ENCODE results near the gene NUDT15. TPM values are rescaled to one million over a fixed set of nuclear protein-coding genes. Genes with fewer than 3 reads are reported as not detected.

Gene NUDT15
- total RNA-seq, 1 donor from 2014 or later: 5.5 TPM

GRCh38 chr13:48006396-48006795 is 31.1 kb upstream of the NUDT15 start:
- Mint-ChIP-seq H3K27ac (no peak overlapping the region), H3K4me3 (no peak overlapping the region), H3K27me3 (no peaks in the 10 kb centered on the region), H3K4me1 (peaks cover 5% of the 10 kb centered on the region), H3K36me3 (ENCODE audit: low read depth) (peaks cover 6% of the 10 kb centered on the region), H3K9me3 (no peaks in the 10 kb centered on the region)
- intact Hi-C loops (cut with micrococcal nuclease): no loop called here
- ATAC-seq (ENCODE audit: low read depth) (no peak), DNase-seq (no peak)
- TF ChIP-seq CTCF (IDR thresholded peaks at IDR 0.05): no peak
- POLR2A ChIA-PET: no interaction called here
- CTCF ChIA-PET: no interaction called here

GRCh38 chr13:48009284-48009683 is 28.2 kb upstream of the NUDT15 start:
- no peak overlapping the region for H3K4me3 Mint-ChIP-seq

GRCh38 chr13:48010698-48011097 is 26.8 kb upstream of the NUDT15 start:
- ChIA-PET CTCF (no interaction called here), POLR2A (no interaction called here)
- TF ChIP-seq CTCF (IDR thresholded peaks at IDR 0.05): no peak
- intact Hi-C loops (cut with micrococcal nuclease): no loop called here
- ATAC-seq (ENCODE audit: low read depth) (no peak), DNase-seq (no peak)
- Mint-ChIP-seq H3K4me1 (no peaks in the 10 kb centered on the region), H3K27ac (no peak overlapping the region), H3K9me3 (no peaks in the 10 kb centered on the region), H3K4me3 (no peak overlapping the region), H3K36me3 (ENCODE audit: low read depth) (peaks cover 10% of the 10 kb centered on the region), H3K27me3 (no peaks in the 10 kb centered on the region)

More at GRCh38 chr13:48009284-48009683, 28.2 kb upstream of the NUDT15 start:
- Mint-ChIP-seq H3K36me3 (ENCODE audit: low read depth) (peaks cover 8% of the 10 kb centered on the region), H3K4me1 (no peaks in the 10 kb centered on the region), H3K27me3 (no peaks in the 10 kb centered on the region), H3K9me3 (no peaks in the 10 kb centered on the region), H3K27ac (no peak overlapping the region)
- CTCF ChIA-PET: no interaction called here
- POLR2A ChIA-PET: no interaction called here
- TF ChIP-seq CTCF (IDR thresholded peaks at IDR 0.05): no peak
- DNase-seq (no peak), ATAC-seq (ENCODE audit: low read depth) (no peak)
- intact Hi-C loops (cut with micrococcal nuclease): no loop called here

GRCh38 chr13:48012668-48013067 is 24.9 kb upstream of the NUDT15 start:
- H3K27ac Mint-ChIP-seq: no peak overlapping the region
- H3K36me3 Mint-ChIP-seq (ENCODE audit: low read depth): peaks cover 10% of the 10 kb centered on the region
- no peaks in the 10 kb centered on the region for H3K4me1 Mint-ChIP-seq
- ATAC-seq (ENCODE audit: low read depth): no peak
- no peak for TF ChIP-seq CTCF (IDR thresholded peaks at IDR 0.05)
- CTCF ChIA-PET: no interaction called here
- no peaks in the 10 kb centered on the region for H3K27me3 Mint-ChIP-seq
- H3K9me3 Mint-ChIP-seq: no peaks in the 10 kb centered on the region
- DNase-seq: no peak
- POLR2A ChIA-PET: no interaction called here
- H3K4me3 Mint-ChIP-seq: no peak overlapping the region
- intact Hi-C loops (cut with micrococcal nuclease): no loop called here

GRCh38 chr13:48014359-48014758 is 23.2 kb upstream of the NUDT15 start:
- TF ChIP-seq CTCF (IDR thresholded peaks at IDR 0.05): no peak
- H3K27me3 Mint-ChIP-seq: no peaks in the 10 kb centered on the region
- peaks cover 10% of the 10 kb centered on the region for H3K36me3 Mint-ChIP-seq (ENCODE audit: low read depth)
- CTCF ChIA-PET: no interaction called here
- ATAC-seq (ENCODE audit: low read depth) (no peak), DNase-seq (no peak)
- intact Hi-C loops (cut with micrococcal nuclease): no loop called here
- H3K9me3 Mint-ChIP-seq: no peaks in the 10 kb centered on the region
- H3K4me1 Mint-ChIP-seq: no peaks in the 10 kb centered on the region
- no peak overlapping the region for H3K4me3 Mint-ChIP-seq
- H3K27ac Mint-ChIP-seq: no peak overlapping the region
- POLR2A ChIA-PET: no interaction called here
